ENCODE data around the gene TTLL13.
A peak's percentile ranks its signal among the peaks of the same experiment; 100 is the strongest.
"Not testable (repeated sequence)": the region's sequence is repeated elsewhere in the genome, so short reads cannot be mapped to it uniquely, and the experiment has no call there.

The TTLL13 gene

GRCh38 chr15:90240856-90241255 lies 8.5 kb upstream of the TTLL13 start:
- Histone ChIP-seq H3K4me1 (ENCODE audit: control insufficient read depth, insufficient read depth, low read length) (no peaks in the 10 kb centered on the region), H3K9me3 (ENCODE audit: control insufficient read depth in 2 of 2, low read length in 2 of 2) (no peaks in the 10 kb centered on the region), H3K27me3 (ENCODE audit: control insufficient read depth in 1 of 2, insufficient read depth in 2 of 2, low read length in 2 of 2) (no peaks in the 10 kb centered on the region), H3K4me3 (ENCODE audit: low read length in 2 of 2) (no peak overlapping the region), H3K27ac (ENCODE audit: low read length) (no peak overlapping the region), H3K36me3 (ENCODE audit: control insufficient read depth in 2 of 2, insufficient read depth in 2 of 2, low read length in 2 of 2) (peaks cover 6 to 20% of the 10 kb centered on the region in 2 donors), H3K9ac (ENCODE audit: low read length in 2 of 2) (no peak overlapping the region)

DNA sequence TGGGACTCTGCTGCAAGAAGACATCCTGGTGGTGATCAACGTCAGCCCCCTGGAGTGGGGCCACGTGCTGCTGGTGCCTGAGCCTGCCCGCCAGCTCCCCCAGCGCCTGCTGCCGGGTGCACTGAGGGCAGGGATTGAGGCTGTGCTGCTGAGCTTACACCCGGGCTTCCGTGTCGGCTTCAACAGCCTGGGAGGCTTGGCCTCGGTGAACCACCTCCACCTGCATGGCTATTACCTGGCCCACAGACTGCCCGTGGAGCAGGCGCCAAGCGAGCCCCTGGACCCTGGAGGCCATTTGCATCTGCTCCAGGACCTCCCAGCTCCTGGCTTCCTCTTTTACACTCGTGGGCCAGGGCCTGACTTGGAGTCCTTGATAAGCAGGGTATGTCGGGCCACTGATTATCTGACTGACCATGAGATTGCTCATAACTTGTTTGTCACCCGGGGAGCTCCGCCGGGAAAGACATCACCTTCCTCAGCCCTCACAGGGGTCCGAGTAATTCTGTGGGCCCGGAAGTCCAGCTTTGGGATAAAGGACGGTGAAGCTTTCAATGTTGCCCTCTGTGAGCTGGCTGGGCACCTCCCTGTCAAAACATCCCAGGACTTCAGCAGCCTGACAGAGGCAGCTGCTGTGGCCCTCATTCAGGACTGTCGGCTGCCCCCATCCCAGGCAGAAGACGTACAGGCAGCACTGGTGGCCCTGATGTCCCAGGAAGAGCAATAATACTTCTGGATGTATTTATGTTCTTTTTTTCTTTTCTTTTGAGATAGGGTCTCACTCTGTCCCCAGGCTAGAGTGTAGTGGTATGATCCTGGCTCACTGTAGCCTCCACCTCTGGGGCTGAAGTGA lies 7.8 kb upstream of the TTLL13 start:
- H3K9ac ChIP-seq (ENCODE audit: low read length in 2 of 2), result no peak overlapping the region
- H3K4me1 ChIP-seq (ENCODE audit: control insufficient read depth, insufficient read depth, low read length), result no peaks in the 10 kb centered on the region
- H3K36me3 ChIP-seq (ENCODE audit: control insufficient read depth in 2 of 2, insufficient read depth in 2 of 2, low read length in 2 of 2), result peaks cover 6 to 20% of the 10 kb centered on the region in 2 donors
- no peaks in the 10 kb centered on the region for H3K9me3 ChIP-seq (ENCODE audit: control insufficient read depth in 2 of 2, low read length in 2 of 2)
- no peaks in the 10 kb centered on the region for H3K27me3 ChIP-seq (ENCODE audit: control insufficient read depth in 1 of 2, insufficient read depth in 2 of 2, low read length in 2 of 2)
- H3K27ac ChIP-seq (ENCODE audit: low read length), result no peak overlapping the region
- no peak overlapping the region for H3K4me3 ChIP-seq (ENCODE audit: low read length in 2 of 2)

GRCh38 chr15:90243943-90244639 lies 5.3 kb upstream of the TTLL13 start:
- Histone ChIP-seq H3K4me1 (ENCODE audit: control insufficient read depth, insufficient read depth, low read length) (peaks cover 3% of the 10 kb centered on the region), H3K9me3 (ENCODE audit: control insufficient read depth in 2 of 2, low read length in 2 of 2) (no peaks in the 10 kb centered on the region), H3K36me3 (ENCODE audit: control insufficient read depth in 2 of 2, insufficient read depth in 2 of 2, low read length in 2 of 2) (peaks cover 0 to 11% of the 10 kb centered on the region in 2 donors), H3K27me3 (ENCODE audit: control insufficient read depth in 1 of 2, insufficient read depth in 2 of 2, low read length in 2 of 2) (no peaks in the 10 kb centered on the region), H3K4me3 (ENCODE audit: low read length in 2 of 2) (no peak overlapping the region), H3K9ac (ENCODE audit: low read length in 2 of 2) (no peak overlapping the region), H3K27ac (ENCODE audit: low read length) (no peak overlapping the region)

DNA sequence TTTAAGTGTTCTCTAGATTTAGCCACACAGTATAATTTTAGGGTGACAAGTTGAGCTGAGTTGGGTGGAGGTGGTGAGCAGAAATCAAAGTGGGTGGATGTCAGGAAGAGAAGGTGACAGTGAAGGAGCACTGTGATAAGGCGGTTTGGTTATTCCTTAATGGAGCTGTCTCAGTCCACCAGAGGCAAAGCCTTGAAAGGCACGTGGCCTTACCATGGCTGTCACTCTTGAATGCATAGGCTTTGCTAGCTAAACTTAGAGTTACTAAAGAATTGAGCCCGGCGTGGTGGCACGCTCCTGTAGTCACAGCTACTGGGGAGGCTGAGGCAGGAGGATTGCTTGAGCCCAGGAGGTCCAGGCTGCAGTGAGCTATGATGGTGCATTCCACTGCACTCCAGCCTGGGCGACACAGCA lies 560 bp upstream of the TTLL13 start:
- H3K4me1 ChIP-seq (ENCODE audit: control insufficient read depth, insufficient read depth, low read length), result peaks cover 14% of the 10 kb centered on the region
- no peaks in the 10 kb centered on the region for H3K9me3 ChIP-seq (ENCODE audit: control insufficient read depth in 2 of 2, low read length in 2 of 2)
- H3K36me3 ChIP-seq (ENCODE audit: control insufficient read depth in 2 of 2, insufficient read depth in 2 of 2, low read length in 2 of 2), result no peaks in the 10 kb centered on the region
- no peak overlapping the region for H3K9ac ChIP-seq (ENCODE audit: low read length in 2 of 2)
- no peaks in the 10 kb centered on the region for H3K27me3 ChIP-seq (ENCODE audit: control insufficient read depth in 1 of 2, insufficient read depth in 2 of 2, low read length in 2 of 2)
- H3K27ac ChIP-seq (ENCODE audit: low read length), result no peak overlapping the region
- H3K4me3 ChIP-seq (ENCODE audit: low read length in 2 of 2), result peak overlapping the region; percentile 83 to 85

DNA sequence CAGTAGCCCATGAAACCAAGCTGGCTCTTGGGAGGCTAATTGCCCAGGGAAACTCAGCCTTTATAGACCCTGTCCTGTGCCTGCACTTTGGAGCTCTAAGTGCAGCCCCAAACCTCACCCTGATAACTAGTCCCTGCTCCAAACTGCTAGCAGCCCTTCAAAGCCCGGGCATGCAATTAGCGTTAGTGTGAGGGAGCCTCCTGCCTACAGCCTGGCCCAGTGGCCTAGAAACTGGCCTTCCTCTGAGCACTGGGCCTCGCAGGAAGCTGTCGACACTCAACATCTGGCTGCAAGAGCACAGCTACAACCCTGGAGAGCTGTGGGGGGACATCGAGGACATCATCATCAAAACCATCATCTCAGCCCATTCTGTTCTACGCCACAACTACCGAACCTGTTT lies 8.4 kb downstream of the TTLL13 start:
- no peak overlapping the region for H3K27ac ChIP-seq (ENCODE audit: low read length)
- H3K4me3 ChIP-seq (ENCODE audit: low read length in 2 of 2), result no peak overlapping the region
- H3K9me3 ChIP-seq (ENCODE audit: control insufficient read depth in 2 of 2, low read length in 2 of 2), result no peaks in the 10 kb centered on the region
- no peaks in the 10 kb centered on the region for H3K27me3 ChIP-seq (ENCODE audit: control insufficient read depth in 1 of 2, insufficient read depth in 2 of 2, low read length in 2 of 2)
- H3K9ac ChIP-seq (ENCODE audit: low read length in 2 of 2), result no peak overlapping the region
- no peaks in the 10 kb centered on the region for H3K36me3 ChIP-seq (ENCODE audit: control insufficient read depth in 2 of 2, insufficient read depth in 2 of 2, low read length in 2 of 2)
- H3K4me1 ChIP-seq (ENCODE audit: control insufficient read depth, insufficient read depth, low read length), result no peaks in the 10 kb centered on the region

DNA sequence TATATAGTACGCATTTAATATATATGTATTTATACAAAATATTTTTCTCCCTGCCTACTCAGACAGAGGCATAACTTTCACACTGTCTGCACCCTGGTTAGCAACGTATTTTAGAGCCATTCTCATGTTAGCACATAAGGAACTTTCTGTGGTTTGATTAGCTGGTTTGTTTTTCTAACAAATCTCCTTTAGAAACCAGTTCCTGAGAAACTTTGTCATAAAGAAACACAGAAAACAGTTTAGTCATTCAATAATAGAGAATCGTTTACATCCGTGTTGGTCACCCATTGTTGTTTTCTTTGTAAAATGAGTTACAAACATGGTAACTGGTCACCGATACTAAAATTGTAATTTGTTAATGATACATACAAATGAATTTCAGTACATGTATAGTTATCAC lies 10.2 kb downstream of the TTLL13 start:
- Histone ChIP-seq H3K36me3 (ENCODE audit: control insufficient read depth in 2 of 2, insufficient read depth in 2 of 2, low read length in 2 of 2) (no peaks in the 10 kb centered on the region), H3K4me3 (ENCODE audit: low read length in 2 of 2) (no peak overlapping the region), H3K9me3 (ENCODE audit: control insufficient read depth in 2 of 2, low read length in 2 of 2) (no peaks in the 10 kb centered on the region)

DNA sequence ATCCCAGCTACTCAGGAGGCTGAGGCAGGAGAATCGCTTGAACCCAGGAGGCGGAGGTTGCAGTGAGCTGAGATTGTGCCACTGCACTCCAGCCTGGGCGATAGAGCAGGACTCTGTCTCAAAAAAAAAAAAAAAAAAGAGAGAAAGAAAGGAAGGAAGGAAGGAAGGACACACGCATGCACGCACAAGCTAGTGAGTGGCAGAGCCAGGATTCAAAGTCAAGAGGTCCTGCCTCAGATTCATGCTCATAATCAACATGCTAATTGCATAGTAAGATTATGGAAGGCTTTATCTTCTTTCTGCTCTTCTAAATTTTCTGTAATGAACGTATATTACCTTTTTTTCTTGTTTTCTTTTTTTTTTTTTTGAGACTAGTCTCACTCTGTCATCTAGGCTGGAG lies 11.4 kb downstream of the TTLL13 start:
- not testable (repeated sequence) for H3K9ac ChIP-seq (ENCODE audit: low read length in 2 of 2); H3K4me1 ChIP-seq (ENCODE audit: control insufficient read depth, insufficient read depth, low read length); H3K36me3 ChIP-seq (ENCODE audit: control insufficient read depth in 2 of 2, insufficient read depth in 2 of 2, low read length in 2 of 2); H3K4me3 ChIP-seq (ENCODE audit: low read length in 2 of 2); H3K27me3 ChIP-seq (ENCODE audit: control insufficient read depth in 1 of 2, insufficient read depth in 2 of 2, low read length in 2 of 2); H3K27ac ChIP-seq (ENCODE audit: low read length); H3K9me3 ChIP-seq (ENCODE audit: control insufficient read depth in 2 of 2, low read length in 2 of 2)

More for the DNA sequence above, 10.2 kb downstream of the TTLL13 start:
- Histone ChIP-seq H3K4me1 (ENCODE audit: control insufficient read depth, insufficient read depth, low read length) (peaks cover 3% of the 10 kb centered on the region), H3K27me3 (ENCODE audit: control insufficient read depth in 1 of 2, insufficient read depth in 2 of 2, low read length in 2 of 2) (no peaks in the 10 kb centered on the region), H3K9ac (ENCODE audit: low read length in 2 of 2) (no peak overlapping the region), H3K27ac (ENCODE audit: low read length) (no peak overlapping the region)

DNA sequence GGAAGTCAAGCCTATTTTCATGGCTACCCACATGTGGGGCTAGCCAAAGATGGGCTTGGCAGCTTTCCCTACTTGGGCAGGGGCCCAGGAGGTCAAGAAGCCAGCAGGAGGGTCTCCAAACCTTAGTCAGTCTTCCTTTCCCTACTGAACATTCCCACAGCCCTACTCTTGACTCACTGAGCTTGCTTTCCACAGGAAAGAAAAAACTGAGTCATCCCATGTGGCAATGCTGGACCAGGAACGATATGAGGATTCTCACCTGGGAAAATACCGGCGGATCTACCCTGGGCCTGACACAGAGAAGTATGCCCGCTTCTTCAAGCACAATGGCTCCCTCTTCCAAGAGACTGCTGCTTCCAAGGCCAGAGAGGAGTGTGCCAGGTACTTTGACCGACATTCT lies 12.5 kb downstream of the TTLL13 start:
- Histone ChIP-seq H3K4me3 (ENCODE audit: low read length in 2 of 2) (no peak overlapping the region), H3K27me3 (ENCODE audit: control insufficient read depth in 1 of 2, insufficient read depth in 2 of 2, low read length in 2 of 2) (no peaks in the 10 kb centered on the region), H3K27ac (ENCODE audit: low read length) (no peak overlapping the region), H3K4me1 (ENCODE audit: control insufficient read depth, insufficient read depth, low read length) (peaks cover 14% of the 10 kb centered on the region), H3K9ac (ENCODE audit: low read length in 2 of 2) (no peak overlapping the region), H3K36me3 (ENCODE audit: control insufficient read depth in 2 of 2, insufficient read depth in 2 of 2, low read length in 2 of 2) (no peaks in the 10 kb centered on the region), H3K9me3 (ENCODE audit: control insufficient read depth in 2 of 2, low read length in 2 of 2) (no peaks in the 10 kb centered on the region)

GRCh38 chr15:90262426-90262825 lies 13.1 kb downstream of the TTLL13 start:
- Histone ChIP-seq H3K27ac (ENCODE audit: low read length) (no peak overlapping the region), H3K9me3 (ENCODE audit: control insufficient read depth in 2 of 2, low read length in 2 of 2) (no peaks in the 10 kb centered on the region), H3K4me3 (ENCODE audit: low read length in 2 of 2) (no peak overlapping the region), H3K36me3 (ENCODE audit: control insufficient read depth in 2 of 2, insufficient read depth in 2 of 2, low read length in 2 of 2) (no peaks in the 10 kb centered on the region), H3K9ac (ENCODE audit: low read length in 2 of 2) (no peak overlapping the region), H3K27me3 (ENCODE audit: control insufficient read depth in 1 of 2, insufficient read depth in 2 of 2, low read length in 2 of 2) (no peaks in the 10 kb centered on the region), H3K4me1 (ENCODE audit: control insufficient read depth, insufficient read depth, low read length) (peaks cover 20% of the 10 kb centered on the region)

GRCh38 chr15:90264671-90265070 lies 15.3 kb downstream of the TTLL13 start:
- Histone ChIP-seq H3K4me3 (ENCODE audit: low read length in 2 of 2) (peak overlapping the region; percentile 92 to 95), H3K4me1 (ENCODE audit: control insufficient read depth, insufficient read depth, low read length) (peaks cover 26% of the 10 kb centered on the region), H3K9me3 (ENCODE audit: control insufficient read depth in 2 of 2, low read length in 2 of 2) (no peaks in the 10 kb centered on the region), H3K36me3 (ENCODE audit: control insufficient read depth in 2 of 2, insufficient read depth in 2 of 2, low read length in 2 of 2) (peaks cover 0 to 3% of the 10 kb centered on the region in 2 donors), H3K27me3 (ENCODE audit: control insufficient read depth in 1 of 2, insufficient read depth in 2 of 2, low read length in 2 of 2) (no peaks in the 10 kb centered on the region), H3K9ac (ENCODE audit: low read length in 2 of 2) (peak overlapping the region; percentile 94 to 97), H3K27ac (ENCODE audit: low read length) (peak overlapping the region; percentile 95)

Measured in stomach smooth muscle (tissue), 2 donors.